8988T (cell line): ENCODE results near the gene COPZ1.
"Not testable (repeated sequence)": the region's sequence is repeated elsewhere in the genome, so short reads cannot be mapped to it uniquely, and the experiment has no call there.

Experiments used
- DNase-seq: peaks from one replicate; pipeline ENCODE4 v3.0.0; 2011

COPZ1 gene

GRCh38 chr12:54337280-54337842 lies 12.4 kb downstream of the COPZ1 start:
- no peak for DNase-seq

- no peak for DNase-seq
Measured at GRCh38 chr12:54337854-54338650, 13.1 kb downstream of the COPZ1 start.

- no peak for DNase-seq
Measured at GRCh38 chr12:54338698-54339296, 13.9 kb downstream of the COPZ1 start.

GRCh38 chr12:54340846-54341245 lies 15.9 kb downstream of the COPZ1 start:
- DNase-seq = no peak

- DNase-seq = no peak
Measured at GRCh38 chr12:54341378-54342300, 16.7 kb downstream of the COPZ1 start.

GRCh38 chr12:54349036-54349435 lies 24.1 kb downstream of the COPZ1 start:
- no peak for DNase-seq

GRCh38 chr12:54349679-54350078 lies 24.7 kb downstream of the COPZ1 start:
- DNase-seq = no peak

- DNase-seq = no peak
Measured at GRCh38 chr12:54350743-54351142, 25.8 kb downstream of the COPZ1 start.

- no peak for DNase-seq
Measured at GRCh38 chr12:54351341-54351740, 26.4 kb downstream of the COPZ1 start.

- DNase-seq = no peak
Measured at GRCh38 chr12:54352022-54352531, 27.1 kb downstream of the COPZ1 start.

GRCh38 chr12:54352891-54353874 lies 28.3 kb downstream of the COPZ1 start:
- DNase-seq = no peak

GRCh38 chr12:54354271-54354670 lies 29.3 kb downstream of the COPZ1 start:
- DNase-seq = not testable (repeated sequence)

- no peak for DNase-seq
Measured at GRCh38 chr12:54355104-54355815, 30.3 kb downstream of the COPZ1 start.

- no peak for DNase-seq
Measured at GRCh38 chr12:54356228-54356627, 31.3 kb downstream of the COPZ1 start.

GRCh38 chr12:54356951-54357356 lies 32.0 kb downstream of the COPZ1 start:
- no peak for DNase-seq

- no peak for DNase-seq
Measured at GRCh38 chr12:54357506-54358190, 32.7 kb downstream of the COPZ1 start.

- no peak for DNase-seq
Measured at GRCh38 chr12:54358191-54358944, 33.4 kb downstream of the COPZ1 start.

GRCh38 chr12:54358945-54359761 lies 34.2 kb downstream of the COPZ1 start:
- DNase-seq = peak; percentile 83
